Gastrocnemius medialis (tissue), 4 donors: ENCODE data around the gene CACNA1H.
A peak's percentile ranks its signal among the peaks of the same experiment; 100 is the strongest.

ENCODE experiments used
- POLR2A ChIP-seq, 2 donors: fragments of 450-650 bp; IDR thresholded peaks; one replicate each; pipeline ENCODE4 v1.6.1; 2017; ENCODE audit warnings: antibody characterized with exemption in 2 of 2, mild to moderate bottlenecking in 2 of 2, moderate library complexity in 2 of 2
- TF ChIP-seq, protein P1 (sequence below), 5 experiments: fragments of 450-650 bp in 3 of 5; fragments of 200-600 bp in 2 of 5; sonication (generic) in 2 of 5; IDR thresholded peaks in 4 of 5; conservative IDR thresholded peaks in 1 of 5; 1 replicate in 4 of 5; 2 replicates in 1 of 5; pipeline ENCODE4 v1.5.1; 2016 to 2019; ENCODE audit warnings: antibody characterized with exemption in 5 of 5, mild to moderate bottlenecking in 3 of 5, moderate library complexity in 3 of 5

- TF ChIP-seq, protein P1, sequence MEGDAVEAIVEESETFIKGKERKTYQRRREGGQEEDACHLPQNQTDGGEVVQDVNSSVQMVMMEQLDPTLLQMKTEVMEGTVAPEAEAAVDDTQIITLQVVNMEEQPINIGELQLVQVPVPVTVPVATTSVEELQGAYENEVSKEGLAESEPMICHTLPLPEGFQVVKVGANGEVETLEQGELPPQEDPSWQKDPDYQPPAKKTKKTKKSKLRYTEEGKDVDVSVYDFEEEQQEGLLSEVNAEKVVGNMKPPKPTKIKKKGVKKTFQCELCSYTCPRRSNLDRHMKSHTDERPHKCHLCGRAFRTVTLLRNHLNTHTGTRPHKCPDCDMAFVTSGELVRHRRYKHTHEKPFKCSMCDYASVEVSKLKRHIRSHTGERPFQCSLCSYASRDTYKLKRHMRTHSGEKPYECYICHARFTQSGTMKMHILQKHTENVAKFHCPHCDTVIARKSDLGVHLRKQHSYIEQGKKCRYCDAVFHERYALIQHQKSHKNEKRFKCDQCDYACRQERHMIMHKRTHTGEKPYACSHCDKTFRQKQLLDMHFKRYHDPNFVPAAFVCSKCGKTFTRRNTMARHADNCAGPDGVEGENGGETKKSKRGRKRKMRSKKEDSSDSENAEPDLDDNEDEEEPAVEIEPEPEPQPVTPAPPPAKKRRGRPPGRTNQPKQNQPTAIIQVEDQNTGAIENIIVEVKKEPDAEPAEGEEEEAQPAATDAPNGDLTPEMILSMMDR (IDR thresholded peaks at IDR 0.05 in 4 of 5, conservative IDR thresholded peaks at IDR 0.05 in 1 of 5), result peak; percentile 32 to 74 (median 70)
- TF ChIP-seq POLR2A (IDR thresholded peaks at IDR 0.05), result no peak
Measured at GRCh38 chr16:1105888-1106620, 46.9 kb upstream of the CACNA1H start.
